Tibial nerve (tissue), 4 donors: ENCODE results near the gene ANO2. TPM values are rescaled to one million over a fixed set of nuclear protein-coding genes. Genes with fewer than 3 reads are reported as not detected.

Experiments used
- DNase-seq, 2 donors: peaks; one replicate each; pipeline ENCODE4 v3.0.0-alpha.2; 2019; ENCODE audit warnings: low spot score in 2 of 2
- H3K27ac ChIP-seq, 4 donors: fragments of 200-600 bp; sonication (generic) in 3 of 4; one replicate each; pipeline ENCODE4 v1.5.1; 2017 to 2019; ENCODE audit warnings: mild to moderate bottlenecking in 1 of 4
- H3K27me3 ChIP-seq, 2 donors: fragments of 200-600 bp; sonication (generic) in 1 of 2; one replicate each; pipeline versions ENCODE4 v1.5.1 to v1.6.0; 2017 to 2019
- H3K36me3 ChIP-seq, 3 donors: fragments of 200-600 bp; sonication (generic); one replicate each; pipeline ENCODE4 v1.5.1; 2018 to 2019
- H3K4me1 ChIP-seq, 4 donors: fragments of 200-600 bp; sonication (generic) in 3 of 4; one replicate each; pipeline ENCODE4 v1.5.1; 2017 to 2019
- H3K4me3 ChIP-seq, 4 donors: fragments of 200-600 bp; sonication (generic) in 3 of 4; one replicate each; pipeline ENCODE4 v1.5.1; 2017 to 2019; ENCODE audit warnings: mild to moderate bottlenecking in 1 of 4, moderate library complexity in 1 of 4
- H3K9me3 ChIP-seq, 4 donors: fragments of 200-600 bp; sonication (generic) in 3 of 4; one replicate each; pipeline ENCODE4 v1.5.1; 2017 to 2019
- EP300 ChIP-seq, 2 donors: sonication (generic); formaldehyde crosslinking; IDR thresholded peaks; one replicate each; pipeline ENCODE4 v1.6.1; 2017; ENCODE audit warnings: antibody characterized with exemption in 2 of 2, mild to moderate bottlenecking in 1 of 2
- POLR2A ChIP-seq, 2 donors: fragments of 450-650 bp; IDR thresholded peaks; one replicate each; pipeline ENCODE4 v1.6.1; 2017; ENCODE audit warnings: antibody characterized with exemption in 2 of 2, mild to moderate bottlenecking in 2 of 2, moderate library complexity in 2 of 2
- WGBS, 2 donors: methylation state at CpG; one replicate each; pipeline ENCODE4 v1.1.5; 2018; 5-methylcytosine and 5-hydroxymethylcytosine counted together
- total RNA-seq, 4 donors: library from RNA; depleted of rRNA; stranded (reverse); fragments of >200 nt; gene quantifications; one replicate each; pipeline ENCODE4 v1.1.0, GENCODE V29; 2016
- TF ChIP-seq, protein P1 (sequence below), 5 experiments: fragments of 200-600 bp in 3 of 5; fragments of 450-650 bp in 2 of 5; sonication (generic) in 3 of 5; IDR thresholded peaks; one replicate each; pipeline ENCODE4 v1.5.1; 2016 to 2019; ENCODE audit warnings: antibody characterized with exemption in 5 of 5, mild to moderate bottlenecking in 3 of 5, moderate library complexity in 2 of 5

Gene ANO2
- total RNA-seq, 4 donors from 2014 or later: 13.8 to 23.2 (median 21.3) TPM

DNA sequence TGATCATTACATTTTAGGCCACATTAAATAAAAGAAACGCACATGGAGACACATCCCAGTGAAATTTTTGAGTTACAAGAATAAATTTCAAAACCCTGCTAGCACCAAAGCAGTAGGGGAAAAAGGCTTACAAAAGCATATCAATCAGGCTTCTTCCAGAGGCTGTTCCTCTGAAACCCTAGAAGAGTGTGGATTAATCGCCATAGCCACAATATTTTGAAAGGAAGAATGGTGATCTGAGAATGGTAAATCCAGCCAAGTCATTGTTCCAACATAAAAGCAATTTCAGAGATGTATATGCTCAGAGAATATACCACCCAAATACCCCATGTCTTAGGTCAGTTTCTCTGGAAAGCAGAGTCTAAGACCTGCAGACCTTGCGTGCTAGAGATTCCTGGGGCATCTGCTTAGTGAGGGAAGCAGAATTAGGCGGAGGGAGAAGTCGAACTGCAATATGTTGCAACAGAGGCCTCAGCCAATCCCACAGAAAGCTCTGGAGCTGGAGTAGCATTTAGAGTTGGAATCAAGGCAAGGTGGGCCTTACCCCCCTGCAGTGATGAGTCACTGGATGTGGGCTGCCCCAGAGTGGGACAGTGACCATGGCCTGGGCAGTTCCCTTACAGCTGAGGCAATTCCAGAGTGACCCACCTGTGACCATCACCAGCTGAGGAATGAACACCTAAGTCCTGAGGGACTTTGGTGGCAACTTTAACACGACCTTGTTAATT is 387.9 kb downstream of the ANO2 start:
- Histone ChIP-seq H3K4me3 (no peak overlapping the region), H3K36me3 (no peaks in the 10 kb centered on the region), H3K9me3 (peaks cover 0 to 4% (median 0%) of the 10 kb centered on the region in 4 donors), H3K4me1 (no peaks in the 10 kb centered on the region), H3K27me3 (no peaks in the 10 kb centered on the region), H3K27ac (no peak overlapping the region)
- 82 to 90% methylated on average over 6 of the region's 6 CpGs for WGBS, 2 donors
- DNase-seq: no peak
- TF ChIP-seq, protein P1, sequence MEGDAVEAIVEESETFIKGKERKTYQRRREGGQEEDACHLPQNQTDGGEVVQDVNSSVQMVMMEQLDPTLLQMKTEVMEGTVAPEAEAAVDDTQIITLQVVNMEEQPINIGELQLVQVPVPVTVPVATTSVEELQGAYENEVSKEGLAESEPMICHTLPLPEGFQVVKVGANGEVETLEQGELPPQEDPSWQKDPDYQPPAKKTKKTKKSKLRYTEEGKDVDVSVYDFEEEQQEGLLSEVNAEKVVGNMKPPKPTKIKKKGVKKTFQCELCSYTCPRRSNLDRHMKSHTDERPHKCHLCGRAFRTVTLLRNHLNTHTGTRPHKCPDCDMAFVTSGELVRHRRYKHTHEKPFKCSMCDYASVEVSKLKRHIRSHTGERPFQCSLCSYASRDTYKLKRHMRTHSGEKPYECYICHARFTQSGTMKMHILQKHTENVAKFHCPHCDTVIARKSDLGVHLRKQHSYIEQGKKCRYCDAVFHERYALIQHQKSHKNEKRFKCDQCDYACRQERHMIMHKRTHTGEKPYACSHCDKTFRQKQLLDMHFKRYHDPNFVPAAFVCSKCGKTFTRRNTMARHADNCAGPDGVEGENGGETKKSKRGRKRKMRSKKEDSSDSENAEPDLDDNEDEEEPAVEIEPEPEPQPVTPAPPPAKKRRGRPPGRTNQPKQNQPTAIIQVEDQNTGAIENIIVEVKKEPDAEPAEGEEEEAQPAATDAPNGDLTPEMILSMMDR (IDR thresholded peaks at IDR 0.05): no peak
- no peak for TF ChIP-seq EP300 (IDR thresholded peaks at IDR 0.05)

DNA sequence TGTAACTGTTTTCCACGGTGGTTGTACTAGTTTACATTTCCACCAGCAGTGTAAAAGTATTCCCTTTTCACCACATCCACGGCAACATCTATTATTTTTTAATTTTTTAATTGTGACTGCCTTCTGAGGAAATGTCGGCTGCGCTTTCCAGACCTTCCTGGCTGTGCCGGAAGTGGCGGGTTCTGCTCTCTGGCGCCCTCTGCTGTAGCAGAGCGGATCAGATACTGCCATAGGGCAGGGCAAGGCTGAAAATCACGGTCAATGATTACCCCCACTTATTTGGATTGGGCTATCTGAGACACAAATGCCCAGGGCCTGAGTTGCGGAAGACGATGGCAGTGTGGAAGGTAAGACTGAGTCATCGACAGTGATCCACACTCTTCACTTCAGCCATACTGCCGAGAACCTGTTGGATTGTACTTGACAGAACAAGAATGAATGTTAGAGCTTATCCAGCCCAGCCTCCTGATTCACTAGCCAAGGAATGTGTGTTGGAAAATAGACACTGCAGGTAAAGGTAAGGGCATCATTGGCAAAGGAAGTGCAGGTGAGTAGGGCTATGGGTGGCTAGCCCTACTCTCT is 388.9 kb downstream of the ANO2 start:
- Histone ChIP-seq H3K4me1 (no peaks in the 10 kb centered on the region), H3K9me3 (peaks cover 0 to 4% (median 0%) of the 10 kb centered on the region in 4 donors), H3K27ac (no peak overlapping the region), H3K27me3 (no peaks in the 10 kb centered on the region), H3K4me3 (no peak overlapping the region), H3K36me3 (no peaks in the 10 kb centered on the region)
- TF ChIP-seq EP300 (IDR thresholded peaks at IDR 0.05) (no peak), POLR2A (IDR thresholded peaks at IDR 0.05) (no peak)
- TF ChIP-seq, protein P1 (IDR thresholded peaks at IDR 0.05): no peak
- WGBS, 2 donors: 93% methylated on average over 13 of the region's 13 CpGs
- DNase-seq: no peak

DNA sequence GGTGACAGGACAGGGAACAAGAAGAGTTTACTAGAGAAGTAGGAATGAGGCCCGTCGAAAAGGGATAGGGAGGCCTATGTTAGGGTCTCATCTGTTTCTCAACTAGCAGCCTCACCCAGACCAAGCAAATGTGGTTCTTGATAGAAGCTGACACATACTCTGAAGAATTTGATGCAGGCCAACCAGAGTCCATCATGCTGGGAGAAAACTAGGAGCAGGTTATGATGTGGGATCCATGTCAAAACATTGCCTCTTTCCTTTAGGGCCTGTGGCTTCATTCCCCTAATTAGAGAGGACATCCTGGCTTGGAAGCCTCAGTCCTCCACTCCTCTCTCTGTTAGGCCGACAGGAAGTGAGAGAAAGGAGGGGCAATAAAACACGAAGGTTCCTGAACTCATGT is 390.3 kb downstream of the ANO2 start:
- Histone ChIP-seq H3K4me1 (no peaks in the 10 kb centered on the region), H3K36me3 (no peaks in the 10 kb centered on the region), H3K9me3 (peaks cover 0 to 4% (median 0%) of the 10 kb centered on the region in 4 donors), H3K4me3 (no peak overlapping the region), H3K27ac (no peak overlapping the region), H3K27me3 (no peaks in the 10 kb centered on the region)
- WGBS, 2 donors: 54 to 56% methylated on average over 4 of the region's 4 CpGs
- DNase-seq: no peak
- no peak for TF ChIP-seq EP300 (IDR thresholded peaks at IDR 0.05)
- TF ChIP-seq, protein P1 (IDR thresholded peaks at IDR 0.05): no peak
- no peak for TF ChIP-seq POLR2A (IDR thresholded peaks at IDR 0.05)

DNA sequence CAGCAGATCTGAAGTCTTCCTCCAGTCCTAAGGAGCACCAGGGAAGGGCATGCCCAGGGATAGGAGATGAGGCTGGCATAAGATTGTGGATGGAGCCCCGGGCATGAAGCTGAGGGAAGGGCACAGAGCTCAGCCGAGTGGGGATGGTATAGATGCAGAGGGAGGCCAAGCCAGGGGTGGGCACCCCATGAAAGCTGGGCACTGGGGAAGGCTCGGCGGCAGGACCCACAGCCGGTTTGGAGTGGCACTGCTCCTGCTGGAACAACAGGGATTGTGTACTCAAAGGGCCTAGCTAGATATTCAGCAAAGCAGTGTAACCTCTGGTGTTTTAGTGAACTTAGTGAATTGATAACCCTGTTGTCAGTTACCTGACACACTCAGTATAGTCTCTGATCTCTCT is 396.0 kb downstream of the ANO2 start:
- 88 to 90% methylated on average over 5 of the region's 5 CpGs for WGBS, 2 donors

More for the DNA sequence above, 396.0 kb downstream of the ANO2 start:
- H3K4me1 ChIP-seq: no peaks in the 10 kb centered on the region
- no peaks in the 10 kb centered on the region for H3K36me3 ChIP-seq
- DNase-seq: no peak
- H3K9me3 ChIP-seq: peaks cover 0 to 19% (median 0%) of the 10 kb centered on the region in 4 donors
- no peaks in the 10 kb centered on the region for H3K27me3 ChIP-seq
- TF ChIP-seq, protein P1 (IDR thresholded peaks at IDR 0.05): no peak
- TF ChIP-seq POLR2A (IDR thresholded peaks at IDR 0.05) (no peak), EP300 (IDR thresholded peaks at IDR 0.05) (no peak)
- no peak overlapping the region for H3K4me3 ChIP-seq
- no peak overlapping the region for H3K27ac ChIP-seq
